HG02678 (cell line): Measurements from ENCODE around the gene TK2.

Source experiments
- ATAC-seq: cut with Tn5 transposase; IDR thresholded peaks from one replicate; pipeline ENCODE4 v1.9.1; 2021; ENCODE audit warnings: mild to moderate bottlenecking, moderate library complexity; ENCODE audit not compliant: unreplicated experiment

The TK2 gene

DNA sequence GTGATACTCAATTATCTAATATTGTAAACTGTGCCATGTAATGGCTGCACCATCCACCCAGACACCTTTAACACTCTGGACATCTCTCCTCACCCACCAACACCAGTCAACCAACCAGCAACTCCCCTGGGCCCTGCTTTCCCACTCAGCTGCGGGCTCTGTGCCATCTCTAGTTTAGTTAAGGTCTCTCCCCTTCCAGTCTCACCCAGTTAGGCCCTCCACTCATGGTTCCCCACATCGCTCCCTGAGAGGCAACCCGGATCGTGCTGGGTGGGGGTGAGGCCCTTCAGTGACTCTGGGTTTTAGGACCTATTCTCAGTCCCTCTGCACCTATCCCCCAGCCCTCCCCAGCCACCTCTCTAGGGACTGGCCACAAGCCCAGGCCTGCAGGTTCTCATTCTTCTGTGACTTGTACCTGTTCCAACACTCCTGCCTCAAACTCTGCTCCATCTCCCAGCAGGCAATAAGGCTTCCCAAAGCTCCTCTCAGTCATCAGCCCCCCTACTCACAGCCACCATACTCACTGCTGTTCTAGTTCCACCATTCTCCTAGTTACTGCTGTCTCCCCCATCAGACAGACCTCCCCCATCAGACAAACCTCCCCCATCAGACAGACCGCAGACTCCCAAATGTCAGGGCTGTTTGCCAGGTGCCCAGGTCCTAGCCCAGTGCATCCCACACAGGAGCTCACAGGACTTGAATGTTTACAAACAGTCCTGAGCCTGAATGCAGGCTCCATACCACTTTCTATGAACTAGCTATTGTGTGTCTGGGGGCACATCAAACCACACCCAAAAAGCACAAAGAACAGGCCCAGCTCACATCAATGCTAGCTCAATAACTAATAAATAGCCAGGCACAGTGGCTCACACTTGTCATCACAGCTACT, 2.6 kb downstream of the TK2 start:
- no peak for ATAC-seq

DNA sequence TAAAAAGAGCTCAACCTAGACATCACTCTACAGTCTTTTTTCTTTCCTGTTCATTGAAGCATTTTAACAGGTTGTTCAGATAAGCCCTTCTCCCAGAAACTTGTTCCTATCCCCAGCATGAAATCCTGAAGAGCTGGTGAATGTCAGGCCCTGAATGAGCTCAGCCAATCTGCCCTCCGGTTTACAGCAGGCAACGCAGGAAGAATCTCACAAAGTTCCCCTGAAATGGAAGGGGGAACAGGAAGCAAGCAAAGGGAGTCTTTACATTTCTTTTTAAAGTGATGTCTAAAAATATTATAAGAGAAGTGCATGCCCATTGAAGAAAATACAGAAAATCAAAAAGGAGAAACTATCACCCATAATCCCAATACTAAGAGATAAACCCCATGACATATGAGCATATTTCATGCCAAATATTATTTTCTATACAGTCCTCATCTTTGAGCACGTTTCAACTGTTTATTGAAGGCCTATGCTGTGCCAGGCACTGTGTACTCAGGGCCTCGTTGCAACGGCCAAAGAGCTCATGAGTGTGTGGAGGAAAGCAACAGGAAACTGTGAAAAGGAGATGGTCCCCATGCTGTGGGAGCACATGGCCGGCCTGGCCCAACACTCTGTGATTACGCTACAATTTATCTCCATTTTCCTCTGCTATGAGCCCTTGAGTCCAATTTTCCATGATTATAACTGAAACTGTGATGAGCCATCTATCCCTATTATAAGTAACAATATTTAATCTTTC, 5.7 kb downstream of the TK2 start:
- ATAC-seq = no peak

GRCh38 chr16:66543541-66543940, 6.4 kb downstream of the TK2 start:
- ATAC-seq = no peak

DNA sequence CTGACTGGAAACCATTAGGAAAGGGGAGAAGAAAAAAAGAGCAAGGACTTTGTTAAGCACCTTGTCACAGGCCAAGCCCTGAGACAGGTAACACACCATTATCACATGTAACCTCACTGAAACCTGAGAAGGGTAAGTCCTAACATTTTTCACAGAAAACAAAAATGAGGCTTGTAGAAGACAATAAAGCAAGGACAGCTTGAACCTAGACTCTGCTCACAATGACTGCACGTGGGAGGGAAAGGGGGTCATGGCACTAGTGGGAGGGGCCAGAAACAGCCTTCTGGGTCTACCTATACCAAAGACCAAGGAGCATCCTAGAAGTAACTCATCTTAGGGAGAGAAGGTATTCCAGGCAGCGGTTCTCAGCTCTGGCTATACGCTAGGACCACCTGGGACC, 7.5 kb downstream of the TK2 start:
- no peak for ATAC-seq

GRCh38 chr16:66541388-66542355, 8.2 kb downstream of the TK2 start:
- ATAC-seq = no peak

GRCh38 chr16:66539623-66540469, 10.1 kb downstream of the TK2 start:
- ATAC-seq = peak; percentile 64

- ATAC-seq = no peak
Measured at GRCh38 chr16:66538910-66539309, 11.0 kb downstream of the TK2 start.

GRCh38 chr16:66537236-66537635, 12.7 kb downstream of the TK2 start:
- ATAC-seq = no peak

DNA sequence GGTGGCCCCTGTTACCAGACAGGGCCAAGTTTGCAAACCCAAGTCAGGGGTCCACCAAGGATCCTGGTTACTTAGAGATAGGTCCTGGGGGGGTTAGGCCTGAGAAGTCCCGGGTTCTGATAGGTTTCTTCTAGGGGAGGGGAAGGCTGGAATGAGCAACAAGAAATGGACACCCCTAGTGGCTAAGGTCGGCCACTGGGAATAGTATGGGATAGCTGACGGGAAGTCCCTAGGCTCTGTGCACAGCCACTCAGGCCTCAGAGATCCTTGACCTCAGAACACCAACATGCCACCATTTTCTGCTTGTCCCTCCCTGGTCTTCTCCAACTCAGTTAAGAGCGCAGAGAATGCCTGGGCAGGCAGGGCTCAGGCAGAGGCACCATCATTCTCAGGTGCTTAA, 13.4 kb downstream of the TK2 start:
- ATAC-seq = no peak

- ATAC-seq = no peak
Measured at GRCh38 chr16:66534376-66534799, 15.5 kb downstream of the TK2 start.

GRCh38 chr16:66529475-66529874, 20.4 kb downstream of the TK2 start:
- no peak for ATAC-seq

- ATAC-seq = no peak
Measured at GRCh38 chr16:66528294-66528693, 21.6 kb downstream of the TK2 start.

DNA sequence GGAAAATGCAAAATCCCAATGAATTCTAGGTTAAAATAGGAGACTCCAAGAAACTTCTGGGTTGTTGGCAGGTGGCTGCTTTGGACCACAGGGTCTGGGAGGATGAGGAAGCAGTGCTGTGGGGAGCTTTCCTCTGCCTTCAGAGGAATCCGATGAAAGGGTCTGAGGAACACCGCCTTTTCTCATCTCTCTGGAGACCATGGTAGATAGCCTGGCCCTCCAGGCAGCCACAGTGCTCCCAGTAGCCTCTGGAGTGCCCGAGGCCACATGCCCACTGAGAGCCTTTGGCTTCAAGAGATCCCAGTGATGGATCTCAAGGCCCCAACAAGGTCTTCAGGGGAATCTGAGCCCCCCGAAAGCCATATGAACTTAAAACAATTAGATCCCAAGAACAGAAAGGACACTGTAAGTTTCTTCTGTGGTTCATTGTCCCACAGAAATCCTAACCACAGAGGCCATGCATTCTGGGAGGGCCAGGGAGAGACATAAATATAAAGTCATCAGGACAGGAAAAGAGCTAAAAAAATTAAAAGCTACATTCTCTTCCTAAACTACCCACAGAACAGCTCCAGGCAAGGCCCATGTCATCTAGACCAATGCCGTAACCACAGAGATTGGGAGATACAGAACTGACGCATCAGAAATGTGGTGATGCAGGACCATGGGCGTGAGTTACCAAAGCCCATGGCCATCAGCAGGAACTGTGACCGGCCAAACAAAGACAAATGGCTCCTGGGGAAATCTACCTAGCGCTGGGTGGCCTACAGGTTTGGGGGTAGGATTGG, 24.3 kb downstream of the TK2 start:
- no peak for ATAC-seq

DNA sequence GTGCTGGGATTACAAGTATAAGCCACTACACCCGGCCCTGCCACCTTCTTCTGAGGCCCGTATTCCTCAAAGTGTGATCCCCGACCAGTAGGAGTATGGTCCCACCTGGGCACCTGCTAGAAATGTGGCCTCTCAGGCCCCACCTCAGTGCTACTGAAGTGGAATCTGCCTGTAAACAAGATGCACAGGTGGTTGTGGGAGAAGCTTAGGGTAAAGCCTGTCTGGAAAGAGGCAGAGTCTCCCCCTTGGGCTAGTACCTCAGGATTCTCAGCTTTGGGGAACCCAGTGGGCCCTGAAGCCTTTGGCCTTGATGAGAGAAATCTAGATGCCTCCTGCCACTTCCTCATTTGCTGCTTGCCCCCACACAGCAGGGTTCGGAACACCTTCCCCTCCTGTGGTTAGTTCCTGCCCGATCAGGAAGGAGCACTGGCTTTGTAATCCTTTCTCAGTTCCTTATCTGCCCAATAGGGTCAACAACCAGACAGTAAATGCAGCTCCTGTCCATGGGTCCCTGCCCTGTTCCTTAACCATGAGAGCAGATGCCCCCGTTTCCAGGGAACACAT, 25.2 kb downstream of the TK2 start:
- ATAC-seq = peak; percentile 62

GRCh38 chr16:66523861-66524354, 26.0 kb downstream of the TK2 start:
- peak; percentile 46 for ATAC-seq

GRCh38 chr16:66522816-66523590, 26.9 kb downstream of the TK2 start:
- no peak for ATAC-seq

- peak; percentile 50 for ATAC-seq
Measured at GRCh38 chr16:66521951-66522771, 27.8 kb downstream of the TK2 start.
